HepG2 (cell line): ENCODE data around the gene RAB6B. TPM values are rescaled to one million over a fixed set of nuclear protein-coding genes. Genes with fewer than 3 reads are reported as not detected.

ENCODE experiments used
- ETV6 ChIP-seq: sonication (generic); formaldehyde crosslinking; conservative IDR thresholded peaks from 2 replicates; pipeline ENCODE4 v1.4.0; 2020; ENCODE audit warnings: missing genetic modification reagents
- FLYWCH1 ChIP-seq: sonication (generic); formaldehyde crosslinking; IDR thresholded peaks from 2 replicates; pipeline ENCODE4 v1.8.1; 2023; ENCODE audit warnings: mild to moderate bottlenecking, missing genetic modification reagents
- GABPA ChIP-seq, 2 experiments: IDR thresholded peaks; 2 replicates each; pipeline ENCODE4 v1.6.1; 2011 to 2016; ENCODE audit warnings: low read depth in 2 of 2, low read length in 1 of 2, missing biosample characterization in 1 of 2, missing genetic modification characterization in 1 of 2
- HCFC1 ChIP-seq: fragments of 150-350 bp; IDR thresholded peaks from 2 replicates; pipeline ENCODE4 v1.6.1; 2014; ENCODE audit warnings: low read depth, low read length
- HNF4G ChIP-seq, 2 experiments: sonication (generic) in 1 of 2; formaldehyde crosslinking in 1 of 2; IDR thresholded peaks; 2 replicates each; pipeline versions ENCODE4 v1.4.0 to v1.6.1; 2011 to 2020; ENCODE audit warnings: borderline replicate concordance in 2 of 2, low read depth in 2 of 2, mild to moderate bottlenecking in 2 of 2, low read length in 1 of 2, missing genetic modification reagents in 1 of 2, moderate library complexity in 1 of 2
- MBNL3 ChIP-seq: fragments of 250-450 bp; sonication (Bioruptor Pico); conservative IDR thresholded peaks from 2 replicates; pipeline ENCODE4 v1.8.0; 2022; ENCODE audit warnings: mild to moderate bottlenecking, inconsistent platforms
- MTF2 ChIP-seq: sonication (generic); formaldehyde crosslinking; IDR thresholded peaks from 2 replicates; pipeline ENCODE4 v1.5.0; 2020; ENCODE audit warnings: missing genetic modification reagents, borderline replicate concordance
- PHF21A ChIP-seq: sonication (generic); formaldehyde crosslinking; IDR thresholded peaks from 2 replicates; pipeline ENCODE4 v1.5.0; 2020; ENCODE audit warnings: mild to moderate bottlenecking, missing genetic modification reagents
- RARA ChIP-seq: IDR thresholded peaks from 2 replicates; pipeline ENCODE4 v1.6.1; 2016; ENCODE audit warnings: missing genetic modification reagents, missing compliant biosample characterization
- RBFOX2 ChIP-seq: fragments of 200-400 bp; formaldehyde crosslinking; IDR thresholded peaks from 2 replicates; pipeline ENCODE4 v1.6.1; 2017; ENCODE audit warnings: low read depth, mild to moderate bottlenecking, low read length
- SPEN ChIP-seq: sonication (generic); formaldehyde crosslinking; IDR thresholded peaks from 2 replicates; pipeline ENCODE4 v1.5.1; 2020; ENCODE audit warnings: low read depth, mild to moderate bottlenecking, missing genetic modification reagents
- SYNCRIP ChIP-seq: fragments of 200-400 bp; formaldehyde crosslinking; IDR thresholded peaks from 2 replicates; pipeline ENCODE4 v1.6.1; 2018; ENCODE audit warnings: mild to moderate bottlenecking, low read depth, low read length; ENCODE audit not compliant: insufficient read depth
- YEATS4 ChIP-seq: sonication (generic); formaldehyde crosslinking; IDR thresholded peaks from 2 replicates; pipeline ENCODE4 v1.4.0; 2020; ENCODE audit warnings: missing genetic modification reagents, borderline replicate concordance
- ZFAT ChIP-seq: sonication (generic); formaldehyde crosslinking; conservative IDR thresholded peaks from 2 replicates; pipeline ENCODE4 v1.8.1; 2023; ENCODE audit warnings: missing genetic modification reagents, inconsistent platforms
- ZIK1 ChIP-seq: sonication (generic); formaldehyde crosslinking; IDR thresholded peaks from 2 replicates; pipeline ENCODE4 v1.5.0; 2020; ENCODE audit warnings: mild to moderate bottlenecking, low read depth, missing genetic modification reagents, borderline replicate concordance
- ZNF136 ChIP-seq: sonication (generic); formaldehyde crosslinking; IDR thresholded peaks from 2 replicates; pipeline ENCODE4 v1.8.1; 2022; ENCODE audit warnings: low read depth, mild to moderate bottlenecking, moderate library complexity, missing genetic modification reagents
- ZNF282 ChIP-seq: fragments of 450-650 bp; IDR thresholded peaks from 2 replicates; pipeline ENCODE4 v1.6.1; 2018; ENCODE audit not compliant: partially characterized antibody
- ZNF343 ChIP-seq: sonication (generic); formaldehyde crosslinking; IDR thresholded peaks from 2 replicates; pipeline ENCODE4 v1.4.0; 2020; ENCODE audit warnings: mild to moderate bottlenecking, missing genetic modification reagents
- ZNF782 ChIP-seq: sonication (generic); formaldehyde crosslinking; IDR thresholded peaks from 2 replicates; pipeline ENCODE4 v1.4.0; 2020; ENCODE audit warnings: missing genetic modification reagents, mild to moderate bottlenecking, borderline replicate concordance
- ZNF83 ChIP-seq: sonication (generic); formaldehyde crosslinking; IDR thresholded peaks from 2 replicates; pipeline ENCODE4 v1.4.0; 2020; ENCODE audit warnings: missing genetic modification reagents, mild to moderate bottlenecking, borderline replicate concordance
- polyA plus RNA-seq, 8 experiments: library from polyadenylated mRNA; depleted of rRNA in 3 of 8; stranded (reverse) in 7 of 8; unstranded in 1 of 8; fragments of >200 nt; fragmentation: Illumina TruSeq in 4 of 8; extraction: Trizol in 4 of 8; gene quantifications; 2 replicates each; pipeline versions ENCODE4 v1.2.1 to v1.2.3, GENCODE V29; 2011 to 2016; ENCODE audit warnings: low read depth in 4 of 8, missing spikeins in 1 of 8, mixed read lengths in 1 of 8; ENCODE audit not compliant: insufficient read depth in 1 of 8
- total RNA-seq, 5 experiments: library from RNA; depleted of rRNA; stranded (reverse); fragments of >200 nt; fragmentation: Illumina TruSeq; extraction: Trizol; gene quantifications; 2 replicates each; pipeline ENCODE4 v1.2.3, GENCODE V29; 2016; ENCODE audit warnings: low read depth in 1 of 5
- TF ChIP-seq, protein P1 (sequence below): IDR thresholded peaks from 2 replicates; pipeline ENCODE4 v1.6.1; 2018; ENCODE audit warnings: missing genetic modification reagents
- TF ChIP-seq, protein P2 (sequence below): sonication (generic); formaldehyde crosslinking; IDR thresholded peaks from 2 replicates; pipeline ENCODE4 v1.5.0; 2020; ENCODE audit warnings: missing genetic modification reagents
- TF ChIP-seq, protein P3 (sequence below): sonication (generic); formaldehyde crosslinking; IDR thresholded peaks from 2 replicates; pipeline ENCODE4 v1.4.0; 2020; ENCODE audit warnings: missing genetic modification reagents, borderline replicate concordance
- TF ChIP-seq, protein P4 (sequence below): IDR thresholded peaks from 2 replicates; pipeline ENCODE4 v1.6.1; 2016; ENCODE audit warnings: missing compliant biosample characterization, missing genetic modification reagents, borderline replicate concordance

The RAB6B gene
- total and polyA plus RNA-seq, 2 of the 13 experiments (the other 11 are each of a cell fraction or from before 2014, with no cell fraction given): 0.16 TPM; not detected in 1

DNA sequence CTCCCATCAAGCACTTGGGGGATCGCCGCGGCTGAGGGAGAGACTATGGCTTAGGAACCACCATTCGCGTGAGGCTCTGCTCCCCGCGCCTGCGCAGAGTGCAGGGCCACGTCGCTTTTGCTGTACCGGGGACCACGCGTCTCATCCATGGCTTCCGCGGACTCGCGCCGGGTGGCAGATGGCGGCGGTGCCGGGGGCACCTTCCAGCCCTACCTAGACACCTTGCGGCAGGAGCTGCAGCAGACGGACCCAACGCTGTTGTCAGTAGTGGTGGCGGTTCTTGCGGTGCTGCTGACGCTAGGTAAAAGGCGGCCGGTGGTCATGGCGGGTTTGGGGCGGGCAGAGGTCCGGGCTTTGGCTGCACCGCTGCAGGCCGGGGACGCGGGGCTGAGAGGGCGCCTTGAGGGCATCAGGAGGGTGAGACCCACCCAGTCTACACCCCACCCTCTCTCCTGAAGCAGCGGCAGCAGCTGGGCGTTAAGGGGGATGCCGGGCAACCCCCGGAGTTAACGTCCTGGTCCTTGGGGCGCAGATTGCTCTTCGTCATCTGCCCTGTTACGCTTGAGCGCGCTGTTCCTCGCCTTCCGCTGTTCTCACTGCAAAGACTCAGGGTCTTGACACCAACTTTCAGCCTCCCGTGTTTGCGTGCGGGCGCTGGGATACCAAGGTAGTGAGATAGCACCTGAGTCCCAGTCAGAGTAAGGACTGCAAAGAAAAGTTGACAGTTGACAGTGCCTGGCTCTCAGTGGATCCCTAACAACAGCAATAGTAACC lies 89.8 kb downstream of the RAB6B start, which contains the start of gene SRPRB (continued):
- TF ChIP-seq HNF4G (IDR thresholded peaks at IDR 0.05; ENCODE audit: borderline replicate concordance, low read depth, low read length): no peak; the same call in 1 of the 2 replicates
- TF ChIP-seq HNF4G (CRISPR knock-in tag; IDR thresholded peaks at IDR 0.05; ENCODE audit: borderline replicate concordance, low read depth): no peak
- TF ChIP-seq RARA (CRISPR knock-in tag): peak; percentile 43
- TF ChIP-seq, protein P1, sequence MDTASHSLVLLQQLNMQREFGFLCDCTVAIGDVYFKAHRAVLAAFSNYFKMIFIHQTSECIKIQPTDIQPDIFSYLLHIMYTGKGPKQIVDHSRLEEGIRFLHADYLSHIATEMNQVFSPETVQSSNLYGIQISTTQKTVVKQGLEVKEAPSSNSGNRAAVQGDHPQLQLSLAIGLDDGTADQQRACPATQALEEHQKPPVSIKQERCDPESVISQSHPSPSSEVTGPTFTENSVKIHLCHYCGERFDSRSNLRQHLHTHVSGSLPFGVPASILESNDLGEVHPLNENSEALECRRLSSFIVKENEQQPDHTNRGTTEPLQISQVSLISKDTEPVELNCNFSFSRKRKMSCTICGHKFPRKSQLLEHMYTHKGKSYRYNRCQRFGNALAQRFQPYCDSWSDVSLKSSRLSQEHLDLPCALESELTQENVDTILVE (CRISPR knock-in tag): peak; percentile 34; the same call in 1 of the 2 replicates
- TF ChIP-seq MBNL3 (CRISPR knock-in tag): no peak
- TF ChIP-seq ZNF343: peak; percentile 73
- TF ChIP-seq ZNF83: peak; percentile 84; the same call in 1 of the 2 replicates
- peak; percentile 88 for TF ChIP-seq HCFC1
- TF ChIP-seq ZIK1: peak; percentile 76; the same call in 1 of the 2 replicates
- TF ChIP-seq ETV6 (CRISPR knock-in tag): no peak
- 0 out of 2 replicates have a peak, but pooled peaks have one; percentile 67 for TF ChIP-seq ZNF782 (CRISPR knock-in tag)
- TF ChIP-seq, protein P2, sequence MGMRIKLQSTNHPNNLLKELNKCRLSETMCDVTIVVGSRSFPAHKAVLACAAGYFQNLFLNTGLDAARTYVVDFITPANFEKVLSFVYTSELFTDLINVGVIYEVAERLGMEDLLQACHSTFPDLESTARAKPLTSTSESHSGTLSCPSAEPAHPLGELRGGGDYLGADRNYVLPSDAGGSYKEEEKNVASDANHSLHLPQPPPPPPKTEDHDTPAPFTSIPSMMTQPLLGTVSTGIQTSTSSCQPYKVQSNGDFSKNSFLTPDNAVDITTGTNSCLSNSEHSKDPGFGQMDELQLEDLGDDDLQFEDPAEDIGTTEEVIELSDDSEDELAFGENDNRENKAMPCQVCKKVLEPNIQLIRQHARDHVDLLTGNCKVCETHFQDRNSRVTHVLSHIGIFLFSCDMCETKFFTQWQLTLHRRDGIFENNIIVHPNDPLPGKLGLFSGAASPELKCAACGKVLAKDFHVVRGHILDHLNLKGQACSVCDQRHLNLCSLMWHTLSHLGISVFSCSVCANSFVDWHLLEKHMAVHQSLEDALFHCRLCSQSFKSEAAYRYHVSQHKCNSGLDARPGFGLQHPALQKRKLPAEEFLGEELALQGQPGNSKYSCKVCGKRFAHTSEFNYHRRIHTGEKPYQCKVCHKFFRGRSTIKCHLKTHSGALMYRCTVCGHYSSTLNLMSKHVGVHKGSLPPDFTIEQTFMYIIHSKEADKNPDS: no peak
- TF ChIP-seq, protein P3, sequence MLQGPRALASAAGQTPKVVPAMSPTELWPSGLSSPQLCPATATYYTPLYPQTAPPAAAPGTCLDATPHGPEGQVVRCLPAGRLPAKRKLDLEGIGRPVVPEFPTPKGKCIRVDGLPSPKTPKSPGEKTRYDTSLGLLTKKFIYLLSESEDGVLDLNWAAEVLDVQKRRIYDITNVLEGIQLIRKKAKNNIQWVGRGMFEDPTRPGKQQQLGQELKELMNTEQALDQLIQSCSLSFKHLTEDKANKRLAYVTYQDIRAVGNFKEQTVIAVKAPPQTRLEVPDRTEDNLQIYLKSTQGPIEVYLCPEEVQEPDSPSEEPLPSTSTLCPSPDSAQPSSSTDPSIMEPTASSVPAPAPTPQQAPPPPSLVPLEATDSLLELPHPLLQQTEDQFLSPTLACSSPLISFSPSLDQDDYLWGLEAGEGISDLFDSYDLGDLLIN (CRISPR knock-in tag): peak; percentile 40; the same call in 1 of the 2 replicates
- no peak for TF ChIP-seq SYNCRIP
- peak; percentile 94 for TF ChIP-seq RBFOX2
- no peak for TF ChIP-seq PHF21A (CRISPR knock-in tag)
- peak; percentile 71; the same call in 1 of the 2 replicates for TF ChIP-seq MTF2 (CRISPR knock-in tag)
- TF ChIP-seq, protein P4, sequence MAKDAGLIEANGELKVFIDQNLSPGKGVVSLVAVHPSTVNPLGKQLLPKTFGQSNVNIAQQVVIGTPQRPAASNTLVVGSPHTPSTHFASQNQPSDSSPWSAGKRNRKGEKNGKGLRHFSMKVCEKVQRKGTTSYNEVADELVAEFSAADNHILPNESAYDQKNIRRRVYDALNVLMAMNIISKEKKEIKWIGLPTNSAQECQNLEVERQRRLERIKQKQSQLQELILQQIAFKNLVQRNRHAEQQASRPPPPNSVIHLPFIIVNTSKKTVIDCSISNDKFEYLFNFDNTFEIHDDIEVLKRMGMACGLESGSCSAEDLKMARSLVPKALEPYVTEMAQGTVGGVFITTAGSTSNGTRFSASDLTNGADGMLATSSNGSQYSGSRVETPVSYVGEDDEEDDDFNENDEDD (CRISPR knock-in tag): peak; percentile 35; the same call in 1 of the 2 replicates
- no peak for TF ChIP-seq ZNF136 (CRISPR knock-in tag)
- peak; percentile 97 for TF ChIP-seq YEATS4 (CRISPR knock-in tag)
- no peak for TF ChIP-seq ZFAT (CRISPR knock-in tag)
- TF ChIP-seq SPEN (CRISPR knock-in tag): peak; percentile 68
- TF ChIP-seq GABPA (IDR thresholded peaks at IDR 0.05; ENCODE audit: low read depth, low read length): no peak
- peak; percentile 66 for TF ChIP-seq GABPA (CRISPR knock-in tag; IDR thresholded peaks at IDR 0.05; ENCODE audit: low read depth)
- no peak for TF ChIP-seq FLYWCH1 (CRISPR knock-in tag)
- no peak for TF ChIP-seq ZNF282
